IPS DF 6.9 (cell line): ENCODE results near the gene ANGPTL8.
A peak's percentile ranks its signal among the peaks of the same experiment; 100 is the strongest.

ENCODE experiments used
- DNase-seq: peaks from one replicate; pipeline ENCODE4 v3.0.0-alpha.2; 2013; ENCODE audit warnings: low read depth, low spot score
- H3K27ac ChIP-seq: one replicate; pipeline ENCODE4 v1.5.1; 2013; ENCODE audit warnings: low read length, control low read depth
- H3K27me3 ChIP-seq: 2 replicates; pipeline ENCODE4 v1.6.1; 2013; ENCODE audit warnings: mild to moderate bottlenecking, low read length; ENCODE audit not compliant: control insufficient read depth, insufficient read depth
- H3K36me3 ChIP-seq: 2 replicates; pipeline ENCODE4 v1.6.1; 2013; ENCODE audit warnings: low read length; ENCODE audit not compliant: control insufficient read depth, insufficient read depth
- H3K4me1 ChIP-seq: 2 replicates; pipeline ENCODE4 v1.6.1; 2013; ENCODE audit warnings: low read length; ENCODE audit not compliant: control insufficient read depth, insufficient read depth
- H3K4me3 ChIP-seq: 2 replicates; pipeline ENCODE4 v1.5.1; 2013; ENCODE audit warnings: mild to moderate bottlenecking, low read length
- H3K9me3 ChIP-seq: 2 replicates; pipeline ENCODE4 v1.6.1; 2013; ENCODE audit warnings: low read length, inconsistent platforms; ENCODE audit not compliant: control insufficient read depth, insufficient read depth
- WGBS: extraction: QIAGEN DNeasy Blood & Tissue Kit; methylation state at CpG from one replicate; pipeline ENCODE4 v1.1.7; 2013; ENCODE audit warnings: mixed read lengths, missing lambda C conversion rate; ENCODE audit not compliant: insufficient read length, insufficient coverage; 5-methylcytosine and 5-hydroxymethylcytosine counted together

Gene ANGPTL8

GRCh38 chr19:11239377-11240000 lies at the start of gene ANGPTL8:
Gene ANGPTL8, plus strand, starts transcription at chr19:11239619. Its CDS starts 19 bp downstream, at chr19:11239638.
- no peak within 1 kb of the TSS for H3K27ac ChIP-seq
- no peak for DNase-seq
- H3K4me3 ChIP-seq: no peak within 1 kb of the TSS
- H3K36me3 ChIP-seq: peaks cover 3% of the 10 kb centered on the region; the same call in 1 of the 2 replicates
- H3K27me3 ChIP-seq: no peaks in the 10 kb centered on the region
- H3K4me1 ChIP-seq: peaks cover 5% of the 10 kb centered on the region
- no CpG with 5 or more reads among the region's 23 CpGs for WGBS
- H3K9me3 ChIP-seq: no peaks in the 10 kb centered on the region

GRCh38 chr19:11190501-11190900 lies 48.9 kb upstream of the ANGPTL8 start:
- DNase-seq: no peak
- H3K4me3 ChIP-seq: no peak overlapping the region
- peaks cover 17% of the 10 kb centered on the region for H3K36me3 ChIP-seq
- no CpG with 5 or more reads among the region's 8 CpGs for WGBS
- H3K9me3 ChIP-seq: peaks cover 2% of the 10 kb centered on the region; the same call in 1 of the 2 replicates
- H3K27ac ChIP-seq: no peak overlapping the region
- no peaks in the 10 kb centered on the region; the same call in 1 of the 2 replicates for H3K4me1 ChIP-seq
- no peaks in the 10 kb centered on the region for H3K27me3 ChIP-seq

GRCh38 chr19:11191273-11191755 lies 48.1 kb upstream of the ANGPTL8 start:
- Histone ChIP-seq H3K9me3 (peaks cover 2% of the 10 kb centered on the region; the same call in 1 of the 2 replicates), H3K27ac (no peak overlapping the region), H3K36me3 (peaks cover 17% of the 10 kb centered on the region), H3K27me3 (no peaks in the 10 kb centered on the region), H3K4me1 (no peaks in the 10 kb centered on the region; the same call in 1 of the 2 replicates), H3K4me3 (no peak overlapping the region)
- no peak for DNase-seq
- no CpG with 5 or more reads among the region's 8 CpGs for WGBS

- no CpG with 5 or more reads among the region's 5 CpGs for WGBS
- H3K36me3 ChIP-seq: peaks cover 17% of the 10 kb centered on the region
Observed at GRCh38 chr19:11191934-11192333, 47.5 kb upstream of the ANGPTL8 start.

GRCh38 chr19:11192957-11193939 lies 46.2 kb upstream of the ANGPTL8 start:
- H3K27me3 ChIP-seq: no peaks in the 10 kb centered on the region
- no CpG with 5 or more reads among the region's 68 CpGs for WGBS
- H3K4me1 ChIP-seq: no peaks in the 10 kb centered on the region; the same call in 1 of the 2 replicates
- peaks cover 2% of the 10 kb centered on the region; the same call in 1 of the 2 replicates for H3K9me3 ChIP-seq
- H3K36me3 ChIP-seq: peaks cover 17% of the 10 kb centered on the region
- no peak overlapping the region for H3K27ac ChIP-seq
- no peak for DNase-seq
- H3K4me3 ChIP-seq: no peak overlapping the region

More at GRCh38 chr19:11191934-11192333, 47.5 kb upstream of the ANGPTL8 start:
- no peaks in the 10 kb centered on the region for H3K27me3 ChIP-seq
- H3K4me3 ChIP-seq: no peak overlapping the region
- peaks cover 2% of the 10 kb centered on the region; the same call in 1 of the 2 replicates for H3K9me3 ChIP-seq
- no peak overlapping the region for H3K27ac ChIP-seq
- no peaks in the 10 kb centered on the region; the same call in 1 of the 2 replicates for H3K4me1 ChIP-seq
- DNase-seq: no peak

- Histone ChIP-seq H3K4me1 (no peaks in the 10 kb centered on the region; the same call in 1 of the 2 replicates), H3K36me3 (peaks cover 17% of the 10 kb centered on the region), H3K4me3 (no peak overlapping the region), H3K9me3 (peaks cover 2% of the 10 kb centered on the region; the same call in 1 of the 2 replicates), H3K27me3 (no peaks in the 10 kb centered on the region), H3K27ac (no peak overlapping the region)
- no CpG with 5 or more reads among the region's 8 CpGs for WGBS
- no peak for DNase-seq
Observed at GRCh38 chr19:11194173-11194572, 45.2 kb upstream of the ANGPTL8 start.

- no peaks in the 10 kb centered on the region; the same call in 1 of the 2 replicates for H3K4me1 ChIP-seq
- peaks cover 17% of the 10 kb centered on the region for H3K36me3 ChIP-seq
- no peaks in the 10 kb centered on the region for H3K27me3 ChIP-seq
- WGBS: no CpG with 5 or more reads among the region's 20 CpGs
- no peak for DNase-seq
- no peak overlapping the region for H3K27ac ChIP-seq
- peaks cover 2% of the 10 kb centered on the region; the same call in 1 of the 2 replicates for H3K9me3 ChIP-seq
- H3K4me3 ChIP-seq: no peak overlapping the region
Observed at GRCh38 chr19:11194656-11195558, 44.5 kb upstream of the ANGPTL8 start.

GRCh38 chr19:11195681-11196080 lies 43.7 kb upstream of the ANGPTL8 start:
- no peak for DNase-seq
- no peaks in the 10 kb centered on the region for H3K27me3 ChIP-seq
- peaks cover 17% of the 10 kb centered on the region for H3K36me3 ChIP-seq
- no peak overlapping the region for H3K27ac ChIP-seq
- WGBS: no CpG with 5 or more reads among the region's 12 CpGs
- no peak overlapping the region for H3K4me3 ChIP-seq
- no peaks in the 10 kb centered on the region; the same call in 1 of the 2 replicates for H3K4me1 ChIP-seq
- H3K9me3 ChIP-seq: peaks cover 2% of the 10 kb centered on the region; the same call in 1 of the 2 replicates

- DNase-seq: no peak
Observed at GRCh38 chr19:11196406-11197287, 42.8 kb upstream of the ANGPTL8 start.

More at GRCh38 chr19:11196406-11197287, 42.8 kb upstream of the ANGPTL8 start:
- no peak overlapping the region for H3K27ac ChIP-seq
- H3K9me3 ChIP-seq: peaks cover 2% of the 10 kb centered on the region; the same call in 1 of the 2 replicates
- H3K4me1 ChIP-seq: no peaks in the 10 kb centered on the region; the same call in 1 of the 2 replicates
- H3K27me3 ChIP-seq: no peaks in the 10 kb centered on the region
- peaks cover 20% of the 10 kb centered on the region for H3K36me3 ChIP-seq
- H3K4me3 ChIP-seq: peak overlapping the region; percentile 73; the same call in 1 of the 2 replicates
- no CpG with 5 or more reads among the region's 47 CpGs for WGBS
